GM12874 (cell line): Measurements from ENCODE around the gene RBBP8NL.

Source experiments
- TF ChIP-seq, protein P1 (sequence below): IDR thresholded peaks from 2 replicates; pipeline ENCODE4 v1.5.1; 2011; ENCODE audit warnings: low read depth, mild to moderate bottlenecking, control low read depth, low read length, moderate library complexity; ENCODE audit not compliant: insufficient read depth

Gene RBBP8NL

DNA sequence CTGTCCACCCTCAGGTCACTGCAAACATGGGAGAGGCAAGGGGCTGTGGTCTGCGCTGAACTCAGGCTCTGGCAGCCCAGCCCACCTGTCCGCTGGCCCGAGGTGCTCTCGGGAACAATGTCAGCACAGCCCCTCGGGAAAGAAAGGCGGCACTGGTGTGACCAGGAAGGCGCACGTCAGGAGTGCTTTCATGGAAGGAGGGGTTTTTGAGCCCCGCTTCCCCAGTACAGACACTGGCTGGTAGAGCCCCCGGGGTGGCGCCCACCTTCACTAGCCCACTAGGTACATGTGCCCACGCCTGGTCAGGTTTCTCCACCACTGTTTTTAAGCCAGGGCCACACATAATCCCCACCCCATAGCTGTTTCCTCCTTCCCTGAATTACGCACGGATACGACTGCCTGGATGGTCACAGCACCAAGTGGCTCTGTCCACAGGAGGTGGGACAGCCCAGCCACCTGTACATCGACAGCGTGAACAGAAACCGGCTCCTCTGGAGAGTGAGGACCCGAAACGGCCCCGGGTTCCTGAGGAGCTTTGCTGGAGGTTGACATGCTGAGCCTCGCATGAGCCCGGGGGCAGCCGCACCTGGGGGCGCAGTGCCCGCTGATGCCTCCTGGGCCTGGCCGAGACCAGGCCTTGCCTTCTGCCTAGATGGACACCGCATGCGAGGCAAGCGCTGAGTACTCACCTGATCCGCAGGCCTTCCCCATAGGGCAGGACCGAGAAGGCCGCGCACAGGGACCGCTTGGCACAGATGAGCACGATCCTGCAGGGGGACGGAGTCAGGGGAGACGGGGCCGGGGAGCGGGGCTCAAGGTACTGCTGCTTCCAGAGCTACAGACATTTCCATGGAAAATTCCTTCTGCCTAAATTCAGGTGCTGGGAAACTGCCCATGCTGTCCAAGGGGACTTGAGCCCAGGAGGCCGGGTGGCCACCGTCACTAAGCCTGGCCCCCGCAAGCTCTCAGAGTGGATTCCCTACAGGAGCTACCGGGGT, 32.8 kb downstream of the RBBP8NL start:
- TF ChIP-seq, protein P1, sequence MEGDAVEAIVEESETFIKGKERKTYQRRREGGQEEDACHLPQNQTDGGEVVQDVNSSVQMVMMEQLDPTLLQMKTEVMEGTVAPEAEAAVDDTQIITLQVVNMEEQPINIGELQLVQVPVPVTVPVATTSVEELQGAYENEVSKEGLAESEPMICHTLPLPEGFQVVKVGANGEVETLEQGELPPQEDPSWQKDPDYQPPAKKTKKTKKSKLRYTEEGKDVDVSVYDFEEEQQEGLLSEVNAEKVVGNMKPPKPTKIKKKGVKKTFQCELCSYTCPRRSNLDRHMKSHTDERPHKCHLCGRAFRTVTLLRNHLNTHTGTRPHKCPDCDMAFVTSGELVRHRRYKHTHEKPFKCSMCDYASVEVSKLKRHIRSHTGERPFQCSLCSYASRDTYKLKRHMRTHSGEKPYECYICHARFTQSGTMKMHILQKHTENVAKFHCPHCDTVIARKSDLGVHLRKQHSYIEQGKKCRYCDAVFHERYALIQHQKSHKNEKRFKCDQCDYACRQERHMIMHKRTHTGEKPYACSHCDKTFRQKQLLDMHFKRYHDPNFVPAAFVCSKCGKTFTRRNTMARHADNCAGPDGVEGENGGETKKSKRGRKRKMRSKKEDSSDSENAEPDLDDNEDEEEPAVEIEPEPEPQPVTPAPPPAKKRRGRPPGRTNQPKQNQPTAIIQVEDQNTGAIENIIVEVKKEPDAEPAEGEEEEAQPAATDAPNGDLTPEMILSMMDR, result no peak

- TF ChIP-seq, protein P1, result no peak
Measured at GRCh38 chr20:62393830-62394229, 33.5 kb downstream of the RBBP8NL start.

DNA sequence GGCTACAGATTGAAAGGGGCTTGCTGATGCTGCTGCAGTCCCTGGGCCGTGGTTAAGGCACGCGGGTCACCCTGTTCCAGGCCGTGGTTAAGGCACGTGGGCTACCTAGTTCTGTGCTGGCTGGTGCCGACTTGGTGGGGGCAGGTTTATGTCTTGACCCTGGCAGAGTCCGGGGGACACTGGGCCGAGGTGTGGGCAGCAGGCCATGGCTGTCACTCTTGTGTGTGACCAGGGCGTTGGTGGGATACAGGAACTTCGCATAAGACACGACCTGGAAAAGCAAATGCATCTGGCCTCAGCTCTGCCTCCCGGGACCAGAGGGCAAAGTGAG, 34.0 kb downstream of the RBBP8NL start:
- TF ChIP-seq, protein P1, result no peak

GRCh38 chr20:62392621-62393334, 34.6 kb downstream of the RBBP8NL start:
- TF ChIP-seq, protein P1, result no peak

GRCh38 chr20:62392077-62392418, 35.3 kb downstream of the RBBP8NL start:
- TF ChIP-seq, protein P1, result no peak

DNA sequence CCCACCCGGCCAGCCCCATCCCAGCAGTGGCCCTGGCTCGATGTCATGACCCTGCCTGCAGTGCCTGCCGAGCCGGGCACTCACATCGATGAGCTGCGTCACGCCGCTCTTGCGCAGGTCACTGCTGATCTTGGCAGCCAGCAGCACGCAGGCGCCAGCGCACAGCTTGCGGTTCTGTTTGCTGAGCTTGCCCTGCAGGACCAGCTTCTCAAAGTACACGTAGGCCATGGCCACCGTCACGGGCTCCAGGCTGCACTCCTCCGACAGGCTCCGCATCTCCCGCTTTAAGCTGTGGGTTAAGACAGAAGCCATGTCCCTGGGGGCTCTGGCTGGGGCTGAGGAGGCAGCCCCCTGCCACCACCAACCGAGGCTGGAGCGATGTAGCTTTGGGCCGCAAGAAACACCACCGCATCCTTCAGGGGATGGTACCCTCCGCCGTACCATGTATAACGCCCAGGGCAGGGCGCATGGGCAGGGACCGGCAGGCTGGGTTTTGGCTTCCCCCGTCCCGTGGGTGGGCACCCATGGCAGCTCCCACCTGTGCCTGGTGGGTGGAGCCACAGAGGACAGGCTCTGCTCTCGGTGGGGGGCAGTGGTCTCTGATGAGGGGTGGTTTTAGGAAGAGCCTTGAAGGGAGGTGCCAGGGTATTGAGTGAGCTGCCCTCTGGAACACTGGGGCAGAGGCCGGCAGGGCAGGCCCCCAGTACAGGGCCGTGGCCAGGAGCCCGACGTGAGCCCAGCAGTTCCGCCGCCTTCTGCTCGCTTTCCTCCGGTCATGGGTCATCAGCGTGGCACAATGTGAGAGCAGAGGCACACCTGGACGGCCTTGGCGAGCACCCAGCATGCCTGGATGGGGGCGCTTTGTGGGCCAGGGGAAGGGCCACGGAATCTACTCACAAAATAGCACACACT, 35.9 kb downstream of the RBBP8NL start:
- TF ChIP-seq, protein P1, result no peak
